HEK293T (cell line): ENCODE results near the gene NEDD4.

Experiments
- CTCF ChIA-PET: fragments of 350-600 bp; formaldehyde crosslinking; extraction: SDS; loops from one replicate; lab custom pipeline; 2021; ENCODE audit warnings: antibody characterized with exemption, inconsistent platforms; lab: Yijun Ruan, JAX
- POLR2A ChIA-PET: fragments of 350-600 bp; formaldehyde crosslinking; extraction: SDS; loops from one replicate; lab custom pipeline; 2020; ENCODE audit warnings: antibody characterized with exemption, inconsistent platforms; lab: Yijun Ruan, JAX
- DNase-seq: peaks from one replicate; pipeline ENCODE4 v3.0.0; 2012; ENCODE audit warnings: mixed read lengths; ENCODE audit errors: extremely low spot score
- ARNT ChIP-seq: fragments of 450-650 bp; IDR thresholded peaks from 2 replicates; pipeline ENCODE4 v1.6.1; 2017; ENCODE audit warnings: mild to moderate bottlenecking
- BHLHE40 ChIP-seq: fragments of 450-650 bp; IDR thresholded peaks from 2 replicates; pipeline ENCODE4 v1.6.1; 2016; ENCODE audit warnings: mild to moderate bottlenecking, moderate library complexity, borderline replicate concordance
- CTBP1 ChIP-seq: fragments of 450-650 bp; IDR thresholded peaks from 2 replicates; pipeline ENCODE4 v1.6.1; 2016; ENCODE audit warnings: borderline replicate concordance
- ELF4 ChIP-seq: fragments of 450-650 bp; IDR thresholded peaks from 2 replicates; pipeline ENCODE4 v1.6.1; 2017; ENCODE audit warnings: antibody characterized with exemption
- FOXA1 ChIP-seq: fragments of 450-650 bp; IDR thresholded peaks from 2 replicates; pipeline ENCODE4 v1.6.1; 2016; ENCODE audit warnings: mild to moderate bottlenecking
- FOXK2 ChIP-seq: fragments of 450-650 bp; IDR thresholded peaks from 2 replicates; pipeline ENCODE4 v1.6.1; 2016; ENCODE audit warnings: mild to moderate bottlenecking
- FOXM1 ChIP-seq: fragments of 450-650 bp; IDR thresholded peaks from 2 replicates; pipeline ENCODE4 v1.6.1; 2017; ENCODE audit warnings: mild to moderate bottlenecking, borderline replicate concordance
- HDGF ChIP-seq: fragments of 450-650 bp; IDR thresholded peaks from 2 replicates; pipeline ENCODE4 v1.6.1; 2017; ENCODE audit warnings: antibody characterized with exemption, borderline replicate concordance
- L3MBTL2 ChIP-seq: fragments of 450-650 bp; conservative IDR thresholded peaks from 2 replicates; pipeline ENCODE4 v1.6.1; 2016; ENCODE audit warnings: mild to moderate bottlenecking
- LEF1 ChIP-seq: fragments of 450-650 bp; IDR thresholded peaks from 2 replicates; pipeline ENCODE4 v1.6.1; 2017; ENCODE audit warnings: mild to moderate bottlenecking, borderline replicate concordance
- NFRKB ChIP-seq: fragments of 450-650 bp; IDR thresholded peaks from 2 replicates; pipeline ENCODE4 v1.6.1; 2016; ENCODE audit warnings: mild to moderate bottlenecking, moderate library complexity
- PKNOX1 ChIP-seq: fragments of 450-650 bp; IDR thresholded peaks from 2 replicates; pipeline ENCODE4 v1.6.1; 2016
- SP1 ChIP-seq: fragments of 450-650 bp; IDR thresholded peaks from 2 replicates; pipeline ENCODE4 v1.6.1; 2017
- SUZ12 ChIP-seq: fragments of 450-650 bp; IDR thresholded peaks from 2 replicates; pipeline ENCODE4 v1.6.1; 2016; ENCODE audit warnings: mild to moderate bottlenecking
- TARDBP ChIP-seq: fragments of 450-650 bp; IDR thresholded peaks from 2 replicates; pipeline ENCODE4 v1.6.1; 2016
- ZNF384 ChIP-seq: fragments of 450-650 bp; IDR thresholded peaks from 2 replicates; pipeline ENCODE4 v1.6.1; 2016

NEDD4 gene

GRCh38 chr15:55912982-55913381 is 80.4 kb downstream of the NEDD4 start:
- TF ChIP-seq LEF1: no peak
- TF ChIP-seq ARNT: no peak
- no peak for TF ChIP-seq SP1
- DNase-seq: no peak
- POLR2A ChIA-PET: no interaction called here
- CTCF ChIA-PET: interaction anchor here (1.1 kb wide), 1 partner anchor 15 kb away, joined by 4 read pairs; no protein-coding TSS in a partner anchor

GRCh38 chr15:55909036-55909811 is 84.2 kb downstream of the NEDD4 start:
- TF ChIP-seq SP1: no peak
- TF ChIP-seq PKNOX1: no peak
- TF ChIP-seq TARDBP: no peak
- TF ChIP-seq FOXK2: no peak
- TF ChIP-seq FOXM1: no peak
- no peak for TF ChIP-seq LEF1
- TF ChIP-seq ARNT: no peak
- no peak for TF ChIP-seq HDGF
- POLR2A ChIA-PET: no interaction called here
- CTCF ChIA-PET: no interaction called here
- DNase-seq: no peak

GRCh38 chr15:55907797-55908196 is 85.6 kb downstream of the NEDD4 start:
- ChIA-PET CTCF (no interaction called here), POLR2A (no interaction called here)
- no peak for TF ChIP-seq ZNF384
- no peak for TF ChIP-seq SP1
- no peak for TF ChIP-seq LEF1
- no peak for TF ChIP-seq L3MBTL2
- no peak for TF ChIP-seq HDGF
- no peak for TF ChIP-seq BHLHE40
- no peak for TF ChIP-seq SUZ12
- no peak for TF ChIP-seq CTBP1
- DNase-seq: no peak

- POLR2A ChIA-PET: no interaction called here
- CTCF ChIA-PET: no interaction called here
- TF ChIP-seq ZNF384 (no peak), SP1 (no peak), L3MBTL2 (no peak), LEF1 (no peak), BHLHE40 (no peak), CTBP1 (no peak)
- no peak for DNase-seq
These were observed 90.4 kb downstream of the NEDD4 start for GRCh38 chr15:55902981-55903380.

GRCh38 chr15:55900019-55900418 is 93.4 kb downstream of the NEDD4 start:
- ChIA-PET POLR2A (interaction anchor here (1.2 kb wide), 1 partner anchor 93 kb away, joined by 3 read pairs; the partner anchor contains the start of gene NEDD4), CTCF (interaction anchor here (0.6 to 1.3 kb wide), 4 partner anchors 16 to 529 kb away, joined by 3 to 4 read pairs (median 4); no protein-coding TSS in a partner anchor)
- no peak for DNase-seq
- TF ChIP-seq LEF1: no peak

- CTCF ChIA-PET: interaction anchor here (0.6 to 1.3 kb wide), 4 partner anchors 10 to 530 kb away, joined by 3 to 4 read pairs (median 4); no protein-coding TSS in a partner anchor
- DNase-seq: no peak
- TF ChIP-seq NFRKB: no peak
- no peak for TF ChIP-seq LEF1
- TF ChIP-seq ELF4: no peak
- no peak for TF ChIP-seq FOXK2
- no peak for TF ChIP-seq FOXA1
- no peak for TF ChIP-seq ARNT
- POLR2A ChIA-PET: interaction anchor here (1.2 kb wide), 1 partner anchor 93 kb away, joined by 3 read pairs; the partner anchor contains the start of gene NEDD4
These were observed 93.9 kb downstream of the NEDD4 start for GRCh38 chr15:55899537-55899936.

- CTCF ChIA-PET: interaction anchor here (0.6 to 2.4 kb wide), 6 partner anchors 15 to 565 kb away, joined by 3 to 12 read pairs (median 4); no protein-coding TSS in a partner anchor
- peak; percentile 63 for DNase-seq
- POLR2A ChIA-PET: no interaction called here
- TF ChIP-seq PKNOX1 (no peak), FOXK2 (no peak), CTBP1 (no peak), ARNT (no peak), FOXA1 (no peak), ELF4 (no peak), SP1 (no peak), LEF1 (no peak), L3MBTL2 (no peak), HDGF (no peak), ZNF384 (no peak), BHLHE40 (no peak), FOXM1 (no peak), TARDBP (no peak), SUZ12 (no peak), NFRKB (no peak)
These were observed 95.7 kb downstream of the NEDD4 start for GRCh38 chr15:55897560-55898336.
